ENCODE data around the gene BLMH. TPM values are rescaled to one million over a fixed set of nuclear protein-coding genes. Genes with fewer than 3 reads are reported as not detected.

BLMH gene
- total RNA-seq, 1 donor = 29.0 TPM

- H3K4me3 ChIP-seq (ENCODE audit: low read length) = no peak overlapping the region
- H3K9me3 ChIP-seq (ENCODE audit: low read depth, low read length) = no peaks in the 10 kb centered on the region
- no peaks in the 10 kb centered on the region for H3K4me1 ChIP-seq (ENCODE audit: insufficient read depth, low read length)
- H3K27me3 ChIP-seq (ENCODE audit: insufficient read depth, low read length) = no peaks in the 10 kb centered on the region
These were observed 46.8 kb downstream of the BLMH start for GRCh38 chr17:30244853-30245385.

- H3K9me3 ChIP-seq (ENCODE audit: low read depth, low read length) = no peaks in the 10 kb centered on the region
- H3K4me1 ChIP-seq (ENCODE audit: insufficient read depth, low read length) = no peaks in the 10 kb centered on the region
- H3K27me3 ChIP-seq (ENCODE audit: insufficient read depth, low read length) = peaks cover 6% of the 10 kb centered on the region
- no peak overlapping the region for H3K4me3 ChIP-seq (ENCODE audit: low read length)
These were observed 48.2 kb downstream of the BLMH start for GRCh38 chr17:30243568-30243967.

- H3K9me3 ChIP-seq (ENCODE audit: low read depth, low read length) = no peaks in the 10 kb centered on the region
- peaks cover 12% of the 10 kb centered on the region for H3K27me3 ChIP-seq (ENCODE audit: insufficient read depth, low read length)
- H3K4me1 ChIP-seq (ENCODE audit: insufficient read depth, low read length) = peaks cover 3% of the 10 kb centered on the region
- H3K4me3 ChIP-seq (ENCODE audit: low read length) = no peak overlapping the region
These were observed 48.7 kb downstream of the BLMH start for GRCh38 chr17:30243002-30243401.

- Histone ChIP-seq H3K9me3 (ENCODE audit: low read depth, low read length) (no peaks in the 10 kb centered on the region), H3K4me1 (ENCODE audit: insufficient read depth, low read length) (peaks cover 15% of the 10 kb centered on the region), H3K27me3 (ENCODE audit: insufficient read depth, low read length) (peaks cover 28% of the 10 kb centered on the region), H3K4me3 (ENCODE audit: low read length) (no peak overlapping the region)
These were observed 50.7 kb downstream of the BLMH start for GRCh38 chr17:30241051-30241450.

GRCh38 chr17:30240177-30240576 lies 51.6 kb downstream of the BLMH start:
- H3K27me3 ChIP-seq (ENCODE audit: insufficient read depth, low read length) = peaks cover 35% of the 10 kb centered on the region
- no peak overlapping the region for H3K4me3 ChIP-seq (ENCODE audit: low read length)

GRCh38 chr17:30239089-30239462 lies 52.7 kb downstream of the BLMH start:
- peaks cover 46% of the 10 kb centered on the region for H3K27me3 ChIP-seq (ENCODE audit: insufficient read depth, low read length)
- H3K4me1 ChIP-seq (ENCODE audit: insufficient read depth, low read length) = peaks cover 28% of the 10 kb centered on the region
- H3K4me3 ChIP-seq (ENCODE audit: low read length) = no peak overlapping the region

More at GRCh38 chr17:30240177-30240576, 51.6 kb downstream of the BLMH start:
- H3K9me3 ChIP-seq (ENCODE audit: low read depth, low read length) = no peaks in the 10 kb centered on the region
- peaks cover 24% of the 10 kb centered on the region for H3K4me1 ChIP-seq (ENCODE audit: insufficient read depth, low read length)

GRCh38 chr17:30238387-30239088 lies 53.2 kb downstream of the BLMH start:
- Histone ChIP-seq H3K9me3 (ENCODE audit: low read depth, low read length) (no peaks in the 10 kb centered on the region), H3K4me3 (ENCODE audit: low read length) (no peak overlapping the region), H3K4me1 (ENCODE audit: insufficient read depth, low read length) (peaks cover 28% of the 10 kb centered on the region), H3K27me3 (ENCODE audit: insufficient read depth, low read length) (peaks cover 52% of the 10 kb centered on the region)

More at GRCh38 chr17:30239089-30239462, 52.7 kb downstream of the BLMH start:
- H3K9me3 ChIP-seq (ENCODE audit: low read depth, low read length) = no peaks in the 10 kb centered on the region

- no peaks in the 10 kb centered on the region for H3K9me3 ChIP-seq (ENCODE audit: low read depth, low read length)
- peaks cover 28% of the 10 kb centered on the region for H3K4me1 ChIP-seq (ENCODE audit: insufficient read depth, low read length)
- H3K4me3 ChIP-seq (ENCODE audit: low read length) = no peak overlapping the region
- peaks cover 57% of the 10 kb centered on the region for H3K27me3 ChIP-seq (ENCODE audit: insufficient read depth, low read length)
These were observed 53.8 kb downstream of the BLMH start for GRCh38 chr17:30238003-30238344.

- H3K27me3 ChIP-seq (ENCODE audit: insufficient read depth, low read length) = peaks cover 58% of the 10 kb centered on the region
These were observed 54.3 kb downstream of the BLMH start for GRCh38 chr17:30237296-30238002.

GRCh38 chr17:30236766-30237165 lies 55.0 kb downstream of the BLMH start:
- no peak overlapping the region for H3K4me3 ChIP-seq (ENCODE audit: low read length)
- H3K27me3 ChIP-seq (ENCODE audit: insufficient read depth, low read length) = peaks cover 58% of the 10 kb centered on the region
- no peaks in the 10 kb centered on the region for H3K9me3 ChIP-seq (ENCODE audit: low read depth, low read length)
- peaks cover 28% of the 10 kb centered on the region for H3K4me1 ChIP-seq (ENCODE audit: insufficient read depth, low read length)

More at GRCh38 chr17:30237296-30238002, 54.3 kb downstream of the BLMH start:
- Histone ChIP-seq H3K4me1 (ENCODE audit: insufficient read depth, low read length) (peaks cover 28% of the 10 kb centered on the region), H3K9me3 (ENCODE audit: low read depth, low read length) (no peaks in the 10 kb centered on the region), H3K4me3 (ENCODE audit: low read length) (no peak overlapping the region)

- H3K4me3 ChIP-seq (ENCODE audit: low read length) = no peak overlapping the region
- H3K4me1 ChIP-seq (ENCODE audit: insufficient read depth, low read length) = peaks cover 28% of the 10 kb centered on the region
- H3K27me3 ChIP-seq (ENCODE audit: insufficient read depth, low read length) = peaks cover 58% of the 10 kb centered on the region
- no peaks in the 10 kb centered on the region for H3K9me3 ChIP-seq (ENCODE audit: low read depth, low read length)
These were observed 55.5 kb downstream of the BLMH start for GRCh38 chr17:30236297-30236624.

GRCh38 chr17:30235386-30236296 lies 56.1 kb downstream of the BLMH start, which contains the start of gene SLC6A4:
Gene SLC6A4 (minus strand): TSS chr17:30235697. CDS start chr17:30221958, 13,739 bp downstream.
- H3K9me3 ChIP-seq (ENCODE audit: low read depth, low read length) = no peaks in the 10 kb centered on the region
- H3K4me1 ChIP-seq (ENCODE audit: insufficient read depth, low read length) = peaks cover 32% of the 10 kb centered on the region
- peaks cover 58% of the 10 kb centered on the region for H3K27me3 ChIP-seq (ENCODE audit: insufficient read depth, low read length)
- H3K4me3 ChIP-seq (ENCODE audit: low read length) = no peak within 1 kb of the TSS

GRCh38 chr17:30234964-30235363 lies 56.8 kb downstream of the BLMH start:
- Histone ChIP-seq H3K9me3 (ENCODE audit: low read depth, low read length) (no peaks in the 10 kb centered on the region), H3K4me3 (ENCODE audit: low read length) (no peak overlapping the region), H3K27me3 (ENCODE audit: insufficient read depth, low read length) (peaks cover 58% of the 10 kb centered on the region), H3K4me1 (ENCODE audit: insufficient read depth, low read length) (peaks cover 38% of the 10 kb centered on the region)

GRCh38 chr17:30234296-30234695 lies 57.4 kb downstream of the BLMH start:
- Histone ChIP-seq H3K4me1 (ENCODE audit: insufficient read depth, low read length) (peaks cover 38% of the 10 kb centered on the region), H3K27me3 (ENCODE audit: insufficient read depth, low read length) (peaks cover 58% of the 10 kb centered on the region), H3K4me3 (ENCODE audit: low read length) (no peak overlapping the region), H3K9me3 (ENCODE audit: low read depth, low read length) (no peaks in the 10 kb centered on the region)

Data from mononuclear cell (primary cell).